CD14-positive monocyte (primary cell): ENCODE measurements around the gene TMSB4Y. TPM values are rescaled to one million over a fixed set of nuclear protein-coding genes. Genes with fewer than 3 reads are reported as not detected.

Experiments used
- DNase-seq, 3 donors: peaks; one replicate each; pipeline ENCODE4 v3.0.0-alpha.2; 2011 to 2022
- H2AFZ ChIP-seq: 2 replicates; pipeline ENCODE4 v1.6.0; 2012; ENCODE audit warnings: mild to moderate bottlenecking, low read depth, low read length, inconsistent platforms; ENCODE audit not compliant: insufficient read depth, poor library complexity, severe bottlenecking
- H3K27ac ChIP-seq, 2 donors: 1 replicate in 1 of 2; 2 replicates in 1 of 2; pipeline ENCODE4 v1.5.1; 2012 to 2013; ENCODE audit warnings: low read length in 2 of 2, control low read depth in 1 of 2, inconsistent platforms in 1 of 2, low read depth in 1 of 2, mild to moderate bottlenecking in 1 of 2
- H3K27me3 ChIP-seq, 2 donors: one replicate each; pipeline versions ENCODE4 v1.6.0 to v1.6.1; 2011 to 2013; ENCODE audit warnings: low read length in 2 of 2; ENCODE audit not compliant: control insufficient read depth in 2 of 2, insufficient read depth in 2 of 2
- H3K36me3 ChIP-seq, 2 donors: replicated peaks in 1 of 2; 1 replicate in 1 of 2; 2 replicates in 1 of 2; pipeline versions ENCODE4 v1.5.1 to v1.6.1; 2012 to 2013; ENCODE audit warnings: low read length in 2 of 2, control low read depth in 1 of 2, inconsistent platforms in 1 of 2, mild to moderate bottlenecking in 1 of 2; ENCODE audit not compliant: insufficient read depth in 2 of 2, control insufficient read depth in 1 of 2
- H3K4me1 ChIP-seq, 2 donors: 1 replicate in 1 of 2; 2 replicates in 1 of 2; pipeline versions ENCODE4 v1.5.1 to v1.6.1; 2012 to 2013; ENCODE audit warnings: low read length in 2 of 2, control low read depth in 1 of 2, inconsistent platforms in 1 of 2, mild to moderate bottlenecking in 1 of 2, moderate library complexity in 1 of 2; ENCODE audit not compliant: insufficient read depth in 2 of 2, control insufficient read depth in 1 of 2
- H3K4me2 ChIP-seq: replicated peaks from 2 replicates; pipeline ENCODE3; 2012; ENCODE audit warnings: low read length, moderate library complexity, mild to moderate bottlenecking; ENCODE audit not compliant: poor library complexity, severe bottlenecking; ENCODE audit errors: extremely low read depth
- H3K4me3 ChIP-seq, 3 experiments: fragments of 200-600 bp in 1 of 3; sonication (generic) in 1 of 3; replicated peaks in 1 of 3; 1 replicate in 2 of 3; 2 replicates in 1 of 3; pipeline ENCODE4 v1.5.1; 2011 to 2013; ENCODE audit warnings: low read length in 3 of 3, mild to moderate bottlenecking in 3 of 3, control low read depth in 2 of 3, low read depth in 2 of 3, inconsistent platforms in 1 of 3, moderate library complexity in 1 of 3
- H3K79me2 ChIP-seq: 2 replicates; pipeline ENCODE4 v1.6.0; 2012; ENCODE audit warnings: mild to moderate bottlenecking, control low read depth, inconsistent platforms, low read length, moderate library complexity; ENCODE audit not compliant: insufficient read depth
- H3K9ac ChIP-seq: 2 replicates; pipeline ENCODE4 v1.6.0; 2017; ENCODE audit warnings: low read length, mild to moderate bottlenecking; ENCODE audit not compliant: insufficient read depth, poor library complexity, severe bottlenecking
- H3K9me3 ChIP-seq, 2 donors: replicated peaks in 1 of 2; 1 replicate in 1 of 2; 2 replicates in 1 of 2; pipeline versions ENCODE4 v1.5.1 to v1.6.1; 2012 to 2013; ENCODE audit warnings: low read length in 2 of 2, control low read depth in 1 of 2; ENCODE audit not compliant: control insufficient read depth in 1 of 2, insufficient read depth in 1 of 2
- H4K20me1 ChIP-seq: 2 replicates; pipeline ENCODE4 v1.6.0; 2012; ENCODE audit warnings: mild to moderate bottlenecking, low read length, control low read depth, moderate library complexity; ENCODE audit not compliant: insufficient read depth
- H3K27ac Mint-ChIP-seq, 7 donors: one replicate each; pipeline ENCODE4 v1.8.0; 2020; ENCODE audit warnings: mild to moderate bottlenecking in 7 of 7, mixed read lengths in 7 of 7, moderate library complexity in 6 of 7, inconsistent platforms in 2 of 7
- H3K27me3 Mint-ChIP-seq, 3 donors: one replicate each; pipeline ENCODE4 v1.8.0; 2021 to 2022; ENCODE audit warnings: low read depth in 3 of 3, mild to moderate bottlenecking in 3 of 3, mixed read lengths in 3 of 3, moderate library complexity in 3 of 3, inconsistent platforms in 1 of 3
- H3K36me3 Mint-ChIP-seq, 2 donors: one replicate each; pipeline ENCODE4 v1.8.0; 2020; ENCODE audit warnings: mixed read lengths in 2 of 2, inconsistent platforms in 1 of 2, mild to moderate bottlenecking in 1 of 2
- H3K4me1 Mint-ChIP-seq: one replicate; pipeline ENCODE4 v1.8.0; 2020; ENCODE audit warnings: mild to moderate bottlenecking, mixed read lengths
- H3K4me3 Mint-ChIP-seq, 2 donors: one replicate each; pipeline ENCODE4 v1.8.0; 2020; ENCODE audit warnings: mild to moderate bottlenecking in 2 of 2, mixed read lengths in 2 of 2, moderate library complexity in 1 of 2
- H3K9me3 Mint-ChIP-seq, 7 donors: one replicate each; pipeline ENCODE4 v1.8.0; 2020 to 2022; ENCODE audit warnings: mixed read lengths in 7 of 7, mild to moderate bottlenecking in 6 of 7, moderate library complexity in 6 of 7, inconsistent platforms in 2 of 7
- CTCF ChIP-seq: fragments of 200-600 bp; IDR thresholded peaks from one replicate; pipeline ENCODE4 v1.8.0; 2022; ENCODE audit warnings: antibody characterized with exemption, mild to moderate bottlenecking
- WGBS: methylation state at CpG from one replicate; pipeline ENCODE4 v1.1.5; 2013; ENCODE audit warnings: missing lambda C conversion rate; ENCODE audit not compliant: insufficient coverage; 5-methylcytosine and 5-hydroxymethylcytosine counted together
- intact Hi-C, 2 donors: fragments of 100-400 bp; cut with micrococcal nuclease; formaldehyde crosslinking; loops; one replicate each; pipeline versions ENCODE4 v1.15.0 to v1.15.1; 2023
- polyA plus RNA-seq, 3 donors: library from polyadenylated mRNA; depleted of rRNA in 1 of 3; unstranded in 2 of 3; stranded (reverse) in 1 of 3; fragments of 300-500 nt in 2 of 3; fragments of >200 nt in 1 of 3; fragmentation: Illumina TruSeq in 2 of 3; gene quantifications; 1 replicate in 2 of 3; 2 replicates in 1 of 3; pipeline ENCODE4 v1.2.3, GENCODE V29; 2012 to 2021

The TMSB4Y gene
- polyA plus RNA-seq, 3 donors, result not detected

GRCh38 chrY:13729517-13729916, 25.8 kb downstream of the TMSB4Y start:
- Mint-ChIP-seq H3K4me1 (no peaks in the 10 kb centered on the region), H3K36me3 (peaks cover 0 to 5% of the 10 kb centered on the region in 2 donors), H3K4me3 (no peak overlapping the region), H3K27ac (no peak overlapping the region), H3K9me3 (peaks cover 0 to 9% (median 0%) of the 10 kb centered on the region in 7 donors), H3K27me3 (no peaks in the 10 kb centered on the region)
- Histone ChIP-seq H2AFZ (no peak overlapping the region), H3K9me3 (no peaks in the 10 kb centered on the region), H3K27ac (no peak overlapping the region), H3K36me3 (no peaks in the 10 kb centered on the region), H4K20me1 (no peaks in the 10 kb centered on the region), H3K9ac (no peak overlapping the region), H3K4me1 (no peaks in the 10 kb centered on the region), H3K27me3 (no peaks in the 10 kb centered on the region), H3K79me2 (no peaks in the 10 kb centered on the region), H3K4me2 (no peak overlapping the region), H3K4me3 (no peak overlapping the region)
- WGBS, result 100% methylated on average over 1 of the region's 6 CpGs
- no peak for DNase-seq
- intact Hi-C loops, result no loop called here
- TF ChIP-seq CTCF, result no peak

DNA sequence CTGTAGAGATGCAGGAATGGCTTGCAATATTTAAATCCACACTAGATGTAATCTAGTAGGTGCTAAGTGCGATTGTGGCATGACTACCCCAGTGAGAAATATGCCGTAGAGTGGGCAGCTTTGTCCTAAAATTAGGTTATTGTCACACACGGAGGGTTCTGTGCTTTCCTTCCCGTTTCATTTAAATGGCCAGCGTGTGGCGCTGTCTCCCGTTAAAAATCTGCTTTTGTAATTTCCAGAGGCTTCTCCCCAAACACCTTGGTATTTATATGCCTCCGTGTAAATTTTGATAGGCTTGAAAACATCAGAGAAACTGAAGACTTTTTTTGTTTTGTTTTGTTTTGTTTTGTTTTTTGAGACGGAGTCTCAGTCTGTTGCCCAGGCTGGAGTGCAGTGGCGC, 34.9 kb downstream of the TMSB4Y start:
- Mint-ChIP-seq H3K4me1 (no peaks in the 10 kb centered on the region), H3K9me3 (peaks cover 0 to under 1% (median 0%) of the 10 kb centered on the region in 7 donors), H3K27me3 (no peaks in the 10 kb centered on the region), H3K36me3 (no peaks in the 10 kb centered on the region), H3K27ac (no peak overlapping the region), H3K4me3 (no peak overlapping the region)
- peak; percentile 65 for TF ChIP-seq CTCF
- no peaks in the 10 kb centered on the region for H3K79me2 ChIP-seq
- intact Hi-C loops, result no loop called here
- H3K9me3 ChIP-seq, result no peaks in the 10 kb centered on the region
- H3K4me2 ChIP-seq, result no peak overlapping the region
- 100% methylated on average over 1 of the region's 10 CpGs for WGBS
- no peak overlapping the region for H3K4me3 ChIP-seq
- H4K20me1 ChIP-seq, result no peaks in the 10 kb centered on the region
- H3K4me1 ChIP-seq, result no peaks in the 10 kb centered on the region
- peak in 2 of 3 donors; percentile 20 to 27 for DNase-seq
- no peak overlapping the region for H2AFZ ChIP-seq
- H3K36me3 ChIP-seq, result no peaks in the 10 kb centered on the region
- no peaks in the 10 kb centered on the region for H3K27me3 ChIP-seq
- no peak overlapping the region for H3K27ac ChIP-seq
- H3K9ac ChIP-seq, result no peak overlapping the region
